Subcutaneous abdominal adipose tissue (tissue), 5 donors: ENCODE measurements around the gene PRICKLE2.

Source experiments
- H3K27ac ChIP-seq: one replicate; pipeline ENCODE4 v1.7.0; 2013; ENCODE audit warnings: low read depth, mild to moderate bottlenecking, inconsistent platforms, low read length, moderate library complexity
- H3K27me3 ChIP-seq, 5 donors: one replicate each; pipeline ENCODE4 v1.7.0; 2013; ENCODE audit warnings: low read length in 5 of 5, inconsistent platforms in 1 of 5; ENCODE audit not compliant: control insufficient read depth in 5 of 5, insufficient read depth in 4 of 5
- H3K36me3 ChIP-seq, 5 donors: one replicate each; pipeline ENCODE4 v1.7.0; 2013; ENCODE audit warnings: low read length in 5 of 5; ENCODE audit not compliant: control insufficient read depth in 5 of 5, insufficient read depth in 5 of 5
- H3K4me1 ChIP-seq, 5 donors: one replicate each; pipeline ENCODE4 v1.7.0; 2013; ENCODE audit warnings: low read length in 5 of 5, mild to moderate bottlenecking in 3 of 5, moderate library complexity in 1 of 5; ENCODE audit not compliant: control insufficient read depth in 5 of 5, insufficient read depth in 5 of 5
- H3K4me3 ChIP-seq, 5 donors: one replicate each; pipeline ENCODE4 v1.7.0; 2013; ENCODE audit warnings: low read length in 5 of 5, low read depth in 1 of 5
- H3K9ac ChIP-seq, 5 donors: one replicate each; pipeline ENCODE4 v1.7.0; 2013; ENCODE audit warnings: low read length in 5 of 5, mild to moderate bottlenecking in 4 of 5, moderate library complexity in 3 of 5
- H3K9me3 ChIP-seq, 5 donors: one replicate each; pipeline ENCODE4 v1.7.0; 2013; ENCODE audit warnings: low read length in 5 of 5; ENCODE audit not compliant: control insufficient read depth in 5 of 5
- donor health status: healthy.
- donor health status: healthy.
- donor health status: healthy.
- donor health status: healthy.
- donor health status: healthy.

The PRICKLE2 gene

DNA sequence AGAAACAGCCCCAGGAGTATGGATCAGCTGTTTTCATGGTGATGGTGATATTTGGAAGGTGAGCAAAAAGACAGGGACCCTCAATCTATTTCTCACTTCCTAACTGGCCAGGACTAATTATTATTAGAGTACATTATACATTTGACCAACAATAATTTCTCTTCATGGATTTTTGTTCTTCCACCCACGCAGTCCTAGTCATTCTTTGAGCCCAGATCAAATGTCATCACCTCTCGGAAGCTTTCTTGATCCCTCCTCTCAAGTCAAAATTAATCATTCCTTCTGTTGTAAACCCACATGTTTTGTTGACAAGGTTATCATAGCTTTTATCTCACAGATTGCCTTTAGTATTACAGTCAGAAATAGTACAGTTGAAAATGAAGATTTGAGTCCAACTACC lies 29.2 kb upstream of the PRICKLE2 start:
- H3K9ac ChIP-seq = no peak overlapping the region
- H3K27ac ChIP-seq = no peak overlapping the region
- peaks cover 0 to 20% (median 11%) of the 10 kb centered on the region in 5 donors for H3K36me3 ChIP-seq
- H3K27me3 ChIP-seq = no peaks in the 10 kb centered on the region
- no peaks in the 10 kb centered on the region for H3K9me3 ChIP-seq
- H3K4me3 ChIP-seq = no peak overlapping the region
- peaks cover 3 to 44% (median 32%) of the 10 kb centered on the region in 5 donors for H3K4me1 ChIP-seq

DNA sequence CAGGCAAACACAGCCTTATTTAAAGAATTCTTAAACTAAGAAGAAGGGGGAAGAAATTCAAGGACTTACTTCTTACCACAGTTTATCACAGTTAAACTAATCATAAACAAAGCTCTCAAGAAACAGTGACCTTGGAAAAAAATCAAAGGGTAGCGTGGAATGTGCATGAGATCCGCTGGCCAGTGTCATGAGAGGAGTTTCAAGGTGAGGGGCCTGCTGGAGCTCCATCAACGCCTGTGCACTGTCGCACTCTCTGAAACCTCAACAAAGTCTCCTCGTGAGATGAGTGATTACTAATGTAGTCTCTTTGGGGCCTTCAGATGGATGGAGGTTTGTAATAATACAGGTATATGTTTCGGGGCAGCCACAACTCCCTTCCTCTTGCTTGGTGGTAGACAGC lies 28.4 kb upstream of the PRICKLE2 start:
- Histone ChIP-seq H3K9ac (no peak overlapping the region), H3K27me3 (no peaks in the 10 kb centered on the region), H3K27ac (peak overlapping the region; percentile 0), H3K4me3 (no peak overlapping the region), H3K36me3 (peaks cover 0 to 20% (median 11%) of the 10 kb centered on the region in 5 donors), H3K4me1 (peaks cover 3 to 40% (median 26%) of the 10 kb centered on the region in 5 donors), H3K9me3 (no peaks in the 10 kb centered on the region)

DNA sequence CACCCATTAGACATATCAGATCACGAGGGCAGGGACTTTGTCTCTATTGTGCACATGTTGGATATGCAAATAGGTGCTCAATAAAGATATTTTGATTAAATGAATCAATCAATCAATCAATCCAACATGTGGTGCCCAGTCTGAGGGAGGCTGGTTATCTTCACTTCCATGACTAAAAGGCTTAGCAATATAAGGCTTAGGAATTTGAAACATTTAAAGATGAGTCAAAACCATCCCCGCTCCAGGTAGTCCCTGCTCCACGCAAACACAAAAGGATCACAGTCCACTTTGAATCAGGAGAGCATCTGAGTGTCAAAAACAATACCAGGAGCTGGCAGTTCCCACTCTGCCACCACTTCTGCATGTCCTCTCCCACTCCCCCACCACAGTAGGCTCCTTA lies 25.8 kb upstream of the PRICKLE2 start:
- H3K36me3 ChIP-seq = peaks cover 0 to 20% (median 11%) of the 10 kb centered on the region in 5 donors
- H3K27ac ChIP-seq = no peak overlapping the region
- no peak overlapping the region for H3K9ac ChIP-seq
- peaks cover 3 to 33% (median 10%) of the 10 kb centered on the region in 5 donors for H3K4me1 ChIP-seq
- no peak overlapping the region for H3K4me3 ChIP-seq
- H3K9me3 ChIP-seq = no peaks in the 10 kb centered on the region
- no peaks in the 10 kb centered on the region for H3K27me3 ChIP-seq

DNA sequence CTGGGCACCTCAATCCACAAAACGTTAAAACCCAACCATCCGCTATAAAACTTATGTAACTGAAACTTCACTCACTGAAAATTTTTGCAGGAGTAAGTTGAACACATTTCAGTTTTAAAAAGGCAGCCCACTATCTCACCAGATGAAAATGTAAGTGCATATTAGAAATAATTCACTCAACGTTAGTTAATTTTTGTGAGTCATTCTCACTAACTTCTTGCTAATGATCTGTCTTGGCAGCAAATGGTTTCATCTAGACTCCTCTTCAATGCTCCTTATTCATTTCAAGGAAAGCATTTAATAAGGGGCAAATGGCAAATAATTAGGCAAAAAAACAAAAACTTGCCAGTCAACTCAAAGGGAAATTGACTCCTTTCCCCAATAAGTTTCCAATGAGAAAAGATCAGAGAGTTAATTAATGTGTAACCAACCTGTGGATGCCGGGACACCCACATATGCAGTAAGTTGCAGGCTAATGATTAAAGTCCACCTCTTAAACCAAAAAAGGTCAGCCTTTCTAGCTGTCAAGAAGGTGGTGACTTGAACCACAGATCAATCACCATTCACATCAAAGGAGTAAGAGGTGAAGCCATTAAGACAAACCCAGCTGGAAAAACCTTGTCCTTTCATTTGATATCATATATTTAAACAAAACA lies 22.9 kb upstream of the PRICKLE2 start:
- no peak overlapping the region for H3K9ac ChIP-seq
- peaks cover 5 to 50% (median 21%) of the 10 kb centered on the region in 5 donors for H3K4me1 ChIP-seq
- H3K27ac ChIP-seq = peak overlapping the region; percentile 56
- no peaks in the 10 kb centered on the region for H3K27me3 ChIP-seq
- no peaks in the 10 kb centered on the region for H3K9me3 ChIP-seq
- peaks cover 0 to 3% (median 0%) of the 10 kb centered on the region in 5 donors for H3K36me3 ChIP-seq
- H3K4me3 ChIP-seq = no peak overlapping the region

DNA sequence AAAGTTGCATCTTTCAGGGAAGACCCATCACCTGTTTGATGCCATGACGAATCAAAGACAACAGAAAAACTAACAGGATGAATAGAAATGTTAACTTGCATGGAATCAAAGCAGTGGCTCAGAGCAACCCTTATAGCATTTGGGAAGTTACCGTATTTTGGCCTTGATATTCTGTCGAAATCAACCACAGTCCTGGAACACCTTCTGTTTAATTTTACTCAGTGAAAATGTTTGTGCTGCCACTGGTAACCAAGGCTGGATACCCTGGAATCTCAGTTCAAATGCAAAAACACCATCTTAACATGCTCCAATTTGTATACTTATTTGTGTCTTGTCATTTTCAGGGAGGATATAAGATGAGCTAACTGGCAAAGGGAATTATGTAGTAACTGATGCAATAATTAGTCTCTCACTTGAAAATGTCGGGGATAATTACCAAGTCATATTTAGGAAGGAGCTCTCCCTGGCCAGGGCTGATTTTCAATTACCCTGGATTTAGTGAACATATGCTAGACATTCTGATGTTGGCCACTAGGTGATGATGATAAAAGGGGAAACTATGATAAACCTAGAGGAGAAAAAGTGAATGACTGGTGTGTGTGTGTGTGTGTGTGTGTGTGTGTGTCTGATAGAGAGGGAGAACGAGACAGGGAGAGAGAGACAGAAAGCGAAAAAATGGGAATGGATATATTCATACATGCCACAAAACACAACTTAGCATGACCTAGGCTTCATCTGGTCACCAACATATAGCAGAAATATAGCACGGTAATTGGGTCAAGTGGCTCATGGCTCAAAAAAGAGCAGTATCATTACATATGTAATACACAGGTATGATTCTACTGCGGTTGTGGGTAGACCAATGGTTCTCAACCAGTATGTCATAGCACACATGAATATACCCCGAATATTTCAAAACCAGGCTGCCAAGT lies 19.0 kb upstream of the PRICKLE2 start:
- H3K4me1 ChIP-seq = peaks cover 4 to 59% (median 24%) of the 10 kb centered on the region in 5 donors
- no peak overlapping the region for H3K9ac ChIP-seq
- peaks cover 3 to 6% (median 4%) of the 10 kb centered on the region in 5 donors for H3K36me3 ChIP-seq
- no peak overlapping the region for H3K4me3 ChIP-seq
- H3K27ac ChIP-seq = peak overlapping the region; percentile 63
- H3K27me3 ChIP-seq = no peaks in the 10 kb centered on the region
- H3K9me3 ChIP-seq = no peaks in the 10 kb centered on the region

DNA sequence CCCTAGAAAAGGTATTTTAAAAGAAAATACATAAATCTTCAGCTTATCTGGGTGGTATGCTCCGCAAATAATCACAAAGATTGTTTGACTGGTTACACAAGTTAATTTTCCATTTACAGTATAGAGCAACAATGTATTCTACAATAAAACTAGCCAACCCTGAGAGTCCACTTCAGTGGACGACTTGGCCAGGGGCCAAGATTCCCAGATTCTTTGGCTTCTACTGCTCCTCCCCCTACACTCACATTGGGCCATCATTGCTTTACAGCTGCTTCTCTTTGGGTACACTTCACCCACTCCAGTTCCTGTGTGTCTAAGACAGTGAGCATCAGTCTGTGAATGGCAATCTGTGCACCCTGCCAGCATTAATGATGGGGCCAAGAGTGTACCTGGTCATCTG lies 17.2 kb upstream of the PRICKLE2 start:
- peaks cover 5 to 59% (median 30%) of the 10 kb centered on the region in 5 donors for H3K4me1 ChIP-seq
- peak overlapping the region; percentile 63 for H3K27ac ChIP-seq
- peaks cover 0 to 5% (median 1%) of the 10 kb centered on the region in 5 donors for H3K9me3 ChIP-seq
- H3K9ac ChIP-seq = no peak overlapping the region
- H3K27me3 ChIP-seq = no peaks in the 10 kb centered on the region
- H3K36me3 ChIP-seq = peaks cover 4 to 15% (median 14%) of the 10 kb centered on the region in 5 donors
- no peak overlapping the region for H3K4me3 ChIP-seq

DNA sequence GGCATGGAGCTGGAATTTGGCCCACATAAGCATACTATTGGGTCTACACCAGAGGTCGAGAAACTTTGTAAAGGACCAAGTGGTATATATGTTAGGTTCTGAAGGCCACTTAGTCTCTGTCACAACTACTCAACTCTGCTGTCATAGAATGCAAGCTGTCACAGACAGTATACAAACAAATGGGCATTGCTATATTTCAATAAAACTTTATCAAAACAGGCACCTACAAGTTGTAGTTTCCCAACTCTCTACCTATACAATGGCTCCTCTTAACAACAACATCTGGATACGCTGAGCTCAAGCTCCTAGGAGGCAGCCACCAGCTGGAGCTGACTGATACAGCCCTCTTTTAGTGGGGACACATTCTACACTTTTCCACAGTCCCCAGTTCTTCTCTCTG lies 15.7 kb upstream of the PRICKLE2 start:
- Histone ChIP-seq H3K27ac (peak overlapping the region; percentile 25), H3K27me3 (no peaks in the 10 kb centered on the region), H3K9me3 (peaks cover 0 to 12% (median 8%) of the 10 kb centered on the region in 5 donors), H3K9ac (no peak overlapping the region), H3K4me1 (peaks cover 5 to 51% (median 30%) of the 10 kb centered on the region in 5 donors), H3K4me3 (no peak overlapping the region), H3K36me3 (peaks cover 12 to 25% (median 21%) of the 10 kb centered on the region in 5 donors)

DNA sequence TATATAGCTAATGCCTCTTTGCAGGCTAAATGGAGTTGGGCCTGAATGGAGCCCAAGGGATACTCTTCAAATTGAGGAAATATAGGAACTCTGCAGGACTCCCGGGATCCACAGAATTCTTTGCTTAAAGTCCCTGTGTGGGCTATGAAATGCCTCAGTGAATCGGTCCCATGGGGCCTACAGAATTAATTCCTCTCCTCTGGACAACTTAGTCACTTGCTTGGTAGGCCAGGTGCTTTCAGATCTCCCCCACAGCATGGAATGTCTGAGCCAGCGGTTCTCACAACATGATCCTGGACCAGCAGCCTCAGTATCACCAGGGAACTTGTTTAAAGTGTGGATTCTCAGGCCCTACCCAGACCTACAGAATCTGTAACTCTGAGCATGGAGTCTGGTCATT lies 15.1 kb upstream of the PRICKLE2 start:
- Histone ChIP-seq H3K27me3 (no peaks in the 10 kb centered on the region), H3K4me3 (no peak overlapping the region), H3K4me1 (peaks cover 5 to 49% (median 29%) of the 10 kb centered on the region in 5 donors), H3K27ac (peak overlapping the region; percentile 25), H3K9me3 (peaks cover 0 to 12% (median 8%) of the 10 kb centered on the region in 5 donors), H3K9ac (no peak overlapping the region), H3K36me3 (peaks cover 13 to 29% (median 27%) of the 10 kb centered on the region in 5 donors)

DNA sequence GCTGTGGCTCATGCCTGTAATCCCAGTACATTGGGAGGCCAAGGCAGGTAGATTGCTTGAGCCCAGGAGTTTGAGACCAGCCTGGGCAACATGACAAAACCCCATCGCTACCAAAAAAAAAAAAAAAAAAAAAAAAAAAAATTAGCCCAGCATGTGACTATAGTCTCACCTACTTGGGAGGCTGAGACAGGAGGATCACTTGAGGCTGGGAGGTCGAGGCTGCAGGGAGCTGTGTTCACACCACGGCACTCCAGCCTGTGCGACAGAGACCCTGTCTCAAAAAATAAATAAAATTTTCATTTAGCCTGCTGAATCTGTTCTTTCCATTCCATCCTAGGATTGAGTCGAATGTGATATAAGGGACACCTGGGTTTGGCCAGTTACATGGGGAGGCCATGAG lies 14.6 kb upstream of the PRICKLE2 start:
- H3K27ac ChIP-seq = peak overlapping the region; percentile 65
- H3K4me3 ChIP-seq = no peak overlapping the region
- H3K9ac ChIP-seq = no peak overlapping the region
- peaks cover 0 to 12% (median 8%) of the 10 kb centered on the region in 5 donors for H3K9me3 ChIP-seq
- H3K27me3 ChIP-seq = no peaks in the 10 kb centered on the region
- peaks cover 14 to 32% (median 28%) of the 10 kb centered on the region in 5 donors for H3K36me3 ChIP-seq
- H3K4me1 ChIP-seq = peaks cover 3 to 43% (median 26%) of the 10 kb centered on the region in 5 donors
